Measurements from ENCODE around the gene AP2M1.

- TF ChIP-seq YY1 (IDR thresholded peaks at IDR 0.05) (no peak), CTCF (IDR thresholded peaks at IDR 0.05; ENCODE audit: low read depth, low read length, missing input control) (no peak), JUND (IDR thresholded peaks at IDR 0.05) (no peak), RAD21 (IDR thresholded peaks at IDR 0.05) (no peak), ZBTB33 (IDR thresholded peaks at IDR 0.05) (no peak), GABPA (IDR thresholded peaks at IDR 0.05 in 1 of 2, conservative IDR thresholded peaks at IDR 0.05 in 1 of 2) (no peak), ATF3 (IDR thresholded peaks at IDR 0.05) (no peak), NR2F2 (IDR thresholded peaks at IDR 0.05) (no peak), RXRA (IDR thresholded peaks at IDR 0.05) (no peak), MAX (IDR thresholded peaks at IDR 0.05) (no peak), SP1 (IDR thresholded peaks at IDR 0.05) (no peak), REST (IDR thresholded peaks at IDR 0.05) (no peak)
Observed at GRCh38 chr3:184126006-184126405, 48.6 kb upstream of the AP2M1 start.
